ENCODE data around the gene DMAC2. TPM values are rescaled to one million over a fixed set of nuclear protein-coding genes. Genes with fewer than 3 reads are reported as not detected.
A peak's percentile ranks its signal among the peaks of the same experiment; 100 is the strongest.

The DMAC2 gene
- 70.2 and 71.4 TPM in 2 replicates for polyA plus RNA-seq (2012; rRNA removed)
- polyA plus RNA-seq (2012; cell fraction: cytosol; rRNA removed), result 49.7 and 58.5 TPM in 2 replicates
- 39.9 and 42.8 TPM in 2 replicates for polyA plus RNA-seq (2012; cell fraction: nucleus; rRNA removed)

- WGBS (ENCODE audit: low lambda C conversion rate), result 1% methylated on average over 40 of the region's 40 CpGs
These were observed at the start of gene DMAC2 for GRCh38 chr19:41439441-41440222. TSS of gene DMAC2 (minus strand) at chr19:41439912. CDS start at chr19:41439899, 13 bp downstream.

More at GRCh38 chr19:41439441-41440222, at the start of gene DMAC2:
- DNase-seq, result peak; percentile 94
- Histone ChIP-seq H3K9me2 (no peaks in the 10 kb centered on the region), H3K36me3 (replicated peaks in 1 of 2; ENCODE audit: control insufficient read depth in 1 of 2, insufficient read depth in 2 of 2, low read length in 1 of 2) (peaks cover 0 to 10% of the 10 kb centered on the region in 2 experiments), H3K27me3 (ENCODE audit: insufficient read depth) (peaks cover 18% of the 10 kb centered on the region; the same call in 1 of the 2 replicates), H3K9ac (peak within 1 kb of the TSS; percentile 82), H3K27ac (ENCODE audit: low read depth in 2 of 2, low read length in 1 of 2) (peak within 1 kb of the TSS; percentile 92 to 93), H3K4me2 (peak within 1 kb of the TSS; percentile 79), H3K4me3 (ENCODE audit: low read depth in 2 of 2, low read length in 1 of 2) (peak within 1 kb of the TSS; percentile 80 to 90), H3K9me3 (no peaks in the 10 kb centered on the region), H3K4me1 (ENCODE audit: control insufficient read depth in 1 of 2, insufficient read depth in 2 of 2, low read depth in 1 of 2, low read length in 1 of 2) (peaks cover 0 to 4% of the 10 kb centered on the region in 2 experiments; a peak in 3 of 4 replicates), H2AFZ (ENCODE audit: low read depth) (peak within 1 kb of the TSS; percentile 87), H3F3A (replicated peaks; ENCODE audit: insufficient read depth) (no peaks in the 10 kb centered on the region), H4K20me1 (ENCODE audit: insufficient read depth) (no peaks in the 10 kb centered on the region), H3K79me2 (ENCODE audit: insufficient read depth) (peaks cover 13% of the 10 kb centered on the region; the same call in 1 of the 2 replicates)
- peak; percentile 23; the same call in 1 of the 2 replicates for TF ChIP-seq ELF1 (IDR thresholded peaks at IDR 0.05)
- TF ChIP-seq SIN3A (IDR thresholded peaks at IDR 0.05; ENCODE audit: borderline replicate concordance, low read depth, low read length), result peak; percentile 17; the same call in 1 of the 2 replicates
- TF ChIP-seq RAD21 (IDR thresholded peaks at IDR 0.05; ENCODE audit: low read length), result peak; percentile 47
- TF ChIP-seq GABPA (IDR thresholded peaks at IDR 0.05; ENCODE audit: low read depth), result peak; percentile 79
- TF ChIP-seq TAF1 (IDR thresholded peaks at IDR 0.05; ENCODE audit: borderline replicate concordance, low read depth, low read length), result peak; percentile 80; the same call in 1 of the 2 replicates
- TF ChIP-seq CTCF (IDR thresholded peaks at IDR 0.05), result peak; percentile 64
- TF ChIP-seq PBX3 (IDR thresholded peaks at IDR 0.05), result 0 out of 2 replicates have a peak, but pooled peaks have one; percentile 17
- TF ChIP-seq FOXM1 (IDR thresholded peaks at IDR 0.05; ENCODE audit: low read depth), result no peak
- TF ChIP-seq MXI1 (IDR thresholded peaks at IDR 0.05; ENCODE audit: low read depth, low read length), result peak; percentile 66
- peak; percentile 59 for TF ChIP-seq CHD2 (IDR thresholded peaks at IDR 0.05; ENCODE audit: low read length, partially characterized antibody)
- peak; percentile 19 for TF ChIP-seq SMC3 (IDR thresholded peaks at IDR 0.05; ENCODE audit: low read depth, low read length)
- TF ChIP-seq USF2 (IDR thresholded peaks at IDR 0.05; ENCODE audit: borderline replicate concordance, low read depth, low read length), result no peak
- TF ChIP-seq ZBTB33 (IDR thresholded peaks at IDR 0.05; ENCODE audit: borderline replicate concordance, low read depth), result peak; percentile 49; the same call in 1 of the 2 replicates
- TF ChIP-seq POLR2AphosphoS5 (IDR thresholded peaks at IDR 0.05; ENCODE audit: low read depth, low read length), result peak; percentile 85
- no peak for TF ChIP-seq USF1 (IDR thresholded peaks at IDR 0.05; ENCODE audit: borderline replicate concordance, low read depth)
- TF ChIP-seq MAX (IDR thresholded peaks at IDR 0.05; ENCODE audit: low read depth), result peak; percentile 92
- TF ChIP-seq YY1 (IDR thresholded peaks at IDR 0.05; ENCODE audit: low read depth), result peak; percentile 98
- TF ChIP-seq JUND (IDR thresholded peaks at IDR 0.05), result no peak
- TF ChIP-seq RFX5 (IDR thresholded peaks at IDR 0.05; ENCODE audit: low read length), result peak; percentile 70
- ChIA-PET POLR2A (interaction anchor here (1.0 to 1.5 kb wide), 3 partner anchors 9 to 13 kb away, joined by 3 to 7 read pairs (median 6); partner anchors contain the start of gene B3GNT8), CTCF (interaction anchor here (0.5 to 3.0 kb wide), 8 partner anchors 9 to 132 kb away, joined by 3 to 23 read pairs (median 8); partner anchors contain the start of gene B3GNT8)
